Endothelial cell of umbilical vein (primary cell): Measurements from ENCODE around the gene TMPRSS4. TPM values are rescaled to one million over a fixed set of nuclear protein-coding genes. Genes with fewer than 3 reads are reported as not detected.

Experiments used
- BruUV-seq: library from RNA; stranded (reverse); fragments of 400-500 nt; replicated peaks from 2 replicates; lab custom pipeline; 2021; lab: Mats Ljungman, UMichigan
- CTCF ChIA-PET: fragments of 300-600, 350-600 bp; sonication (Branson Sonifier 250); formaldehyde crosslinking; loops from one replicate; lab custom pipeline; 2021; ENCODE audit warnings: antibody characterized with exemption, inconsistent platforms; lab: Charles Lee
- POLR2A ChIA-PET: fragments of 300-600, 350-600 bp; sonication (Branson Sonifier 250); formaldehyde crosslinking; loops from one replicate; lab custom pipeline; 2021; ENCODE audit warnings: antibody characterized with exemption, inconsistent platforms; lab: Charles Lee
- DNase-seq: peaks from one replicate; pipeline ENCODE4 v3.0.0-alpha.2; 2011; ENCODE audit warnings: low read depth, low spot score
- FAIRE-seq: peaks from 2 replicates; lab custom pipeline; 2011; peaks lifted over from hg19 to GRCh38; lab: Jason Lieb, UNC
- H2AFZ ChIP-seq: 2 replicates; pipeline ENCODE4 v1.6.0; 2012; ENCODE audit warnings: low read depth, low read length, control low read depth, inconsistent platforms
- H3K27ac ChIP-seq: 2 replicates; pipeline ENCODE4 v1.5.1; 2011; ENCODE audit warnings: low read depth, mild to moderate bottlenecking, control low read depth, low read length, moderate library complexity; ENCODE audit not compliant: insufficient read depth
- H3K27me3 ChIP-seq, 2 experiments: 2 replicates each; pipeline versions ENCODE4 v1.6.0 to v1.6.1; 2011; ENCODE audit warnings: low read length in 2 of 2, mixed read lengths in 1 of 2; ENCODE audit not compliant: control insufficient read depth in 2 of 2, insufficient read depth in 2 of 2
- H3K36me3 ChIP-seq, 2 experiments: 2 replicates in 1 of 2; 3 replicates in 1 of 2; pipeline ENCODE4 v1.5.1; 2011; ENCODE audit warnings: low read length in 2 of 2, mild to moderate bottlenecking in 1 of 2, moderate library complexity in 1 of 2; ENCODE audit not compliant: control insufficient read depth in 2 of 2, insufficient read depth in 2 of 2; ENCODE audit errors: extremely low read depth in 1 of 2
- H3K4me1 ChIP-seq: 3 replicates; pipeline ENCODE4 v1.5.1; 2011; ENCODE audit warnings: mild to moderate bottlenecking, low read length; ENCODE audit not compliant: control insufficient read depth, insufficient read depth; ENCODE audit errors: extremely low read depth
- H3K4me2 ChIP-seq: 2 replicates; pipeline ENCODE4 v1.6.1; 2011; ENCODE audit warnings: low read length, control low read depth, mixed read lengths; ENCODE audit not compliant: insufficient read depth
- H3K4me3 ChIP-seq, 3 experiments: fragments of 200-600 bp in 1 of 3; sonication (generic), shearing (Covaris generic) in 1 of 3; replicated peaks in 1 of 3; 2 replicates each; pipeline ENCODE4 v1.5.1; 2011 to 2016; ENCODE audit warnings: control low read depth in 3 of 3, low read length in 3 of 3, mild to moderate bottlenecking in 2 of 3, inconsistent platforms in 1 of 3, low read depth in 1 of 3, moderate library complexity in 1 of 3; ENCODE audit not compliant: insufficient read depth in 1 of 3
- H3K79me2 ChIP-seq: 2 replicates; pipeline ENCODE4 v1.6.0; 2012; ENCODE audit warnings: low read length, inconsistent platforms; ENCODE audit not compliant: control insufficient read depth, insufficient read depth
- H3K9ac ChIP-seq: replicated peaks from 2 replicates; pipeline ENCODE3; 2011; ENCODE audit warnings: low read length, control low read depth; ENCODE audit not compliant: insufficient read depth; ENCODE audit errors: extremely low read depth
- H3K9me1 ChIP-seq: replicated peaks from 3 replicates; pipeline ENCODE4 v1.6.0; 2011; ENCODE audit warnings: mild to moderate bottlenecking, low read length; ENCODE audit not compliant: control insufficient read depth, insufficient read depth; ENCODE audit errors: extremely low read depth
- H3K9me3 ChIP-seq: replicated peaks from 2 replicates; pipeline ENCODE4 v1.5.1; 2012; ENCODE audit warnings: low read length, inconsistent platforms; ENCODE audit not compliant: control insufficient read depth, insufficient read depth
- H4K20me1 ChIP-seq: replicated peaks from 2 replicates; pipeline ENCODE3; 2011; ENCODE audit warnings: mild to moderate bottlenecking, low read length; ENCODE audit not compliant: control insufficient read depth, insufficient read depth; ENCODE audit errors: extremely low read depth
- EZH2 ChIP-seq: IDR thresholded peaks from 2 replicates; pipeline ENCODE4 v1.6.1; 2012; ENCODE audit warnings: borderline replicate concordance, low read depth, mild to moderate bottlenecking, moderate library complexity, low read length, inconsistent platforms; ENCODE audit not compliant: severe bottlenecking
- FOS ChIP-seq: IDR thresholded peaks from 2 replicates; pipeline ENCODE4 v1.6.1; 2011; ENCODE audit warnings: mild to moderate bottlenecking, low read length, moderate library complexity, borderline replicate concordance; ENCODE audit not compliant: insufficient read depth
- GATA2 ChIP-seq: IDR thresholded peaks from 2 replicates; pipeline ENCODE4 v1.7.0; 2011; ENCODE audit warnings: low read depth, mild to moderate bottlenecking, moderate library complexity, mixed read lengths, low read length; ENCODE audit not compliant: insufficient read length, insufficient read depth
- JUN ChIP-seq: IDR thresholded peaks from 2 replicates; pipeline ENCODE4 v1.6.1; 2011; ENCODE audit warnings: borderline replicate concordance, low read depth; ENCODE audit not compliant: insufficient read length, insufficient read depth
- MYC ChIP-seq: IDR thresholded peaks from one replicate; pipeline ENCODE4 v1.6.1; 2011; ENCODE audit warnings: mild to moderate bottlenecking, low read depth, low read length
- POLR2AphosphoS5 ChIP-seq: IDR thresholded peaks from 2 replicates; pipeline ENCODE4 v1.6.1; 2012; ENCODE audit warnings: low read depth, mild to moderate bottlenecking, control low read depth, low read length, moderate library complexity; ENCODE audit not compliant: insufficient read depth
- dilution Hi-C: fragments of 300-500 bp; cut with MboI; formaldehyde crosslinking; loops from one replicate; pipeline ENCODE4 v1.15.0; 2019; ENCODE audit warnings: low sequenced_read_pairs; ENCODE audit not compliant: extremely low pct_ligation_motif_present
- intact Hi-C: fragments of 100-400 bp; cut with micrococcal nuclease; formaldehyde crosslinking; loops from one replicate; pipeline ENCODE4 v1.10.0; 2022
- polyA plus RNA-seq, 4 experiments: library from polyadenylated mRNA; depleted of rRNA in 3 of 4; stranded (reverse) in 3 of 4; unstranded in 1 of 4; fragments of >200 nt; gene quantifications; 2 replicates each; pipeline versions ENCODE4 v1.2.1 to v1.2.3, GENCODE V29; 2011 to 2012; ENCODE audit warnings: missing spikeins in 1 of 4
- total RNA-seq: library from RNA; stranded (reverse); gene quantifications from 2 replicates; pipeline ENCODE4 v1.2.3, GENCODE V29; 2021
- TF ChIP-seq, protein P1 (sequence below), 2 donors: IDR thresholded peaks; 1 replicate in 1 of 2; 2 replicates in 1 of 2; pipeline ENCODE4 v1.5.1; 2011; ENCODE audit warnings: low read length in 2 of 2, mild to moderate bottlenecking in 2 of 2, moderate library complexity in 2 of 2, control low read depth in 1 of 2, inconsistent platforms in 1 of 2, low read depth in 1 of 2; ENCODE audit not compliant: insufficient read depth in 1 of 2; ENCODE audit errors: extremely low read depth in 1 of 2

TMPRSS4 gene
- total and polyA plus RNA-seq, 2 donors (not counting 3 experiments of a cell fraction or from before 2014, with no cell fraction given): not detected

GRCh38 chr11:118067006-118067405, 9.9 kb upstream of the TMPRSS4 start:
- no peaks in the 10 kb centered on the region for H3K36me3 ChIP-seq
- no peak overlapping the region for H3K4me2 ChIP-seq
- H3K79me2 ChIP-seq: no peaks in the 10 kb centered on the region
- TF ChIP-seq FOS (no peak), EZH2 (no peak), POLR2AphosphoS5 (no peak), JUN (no peak), MYC (no peak), GATA2 (no peak)
- TF ChIP-seq, protein P1, sequence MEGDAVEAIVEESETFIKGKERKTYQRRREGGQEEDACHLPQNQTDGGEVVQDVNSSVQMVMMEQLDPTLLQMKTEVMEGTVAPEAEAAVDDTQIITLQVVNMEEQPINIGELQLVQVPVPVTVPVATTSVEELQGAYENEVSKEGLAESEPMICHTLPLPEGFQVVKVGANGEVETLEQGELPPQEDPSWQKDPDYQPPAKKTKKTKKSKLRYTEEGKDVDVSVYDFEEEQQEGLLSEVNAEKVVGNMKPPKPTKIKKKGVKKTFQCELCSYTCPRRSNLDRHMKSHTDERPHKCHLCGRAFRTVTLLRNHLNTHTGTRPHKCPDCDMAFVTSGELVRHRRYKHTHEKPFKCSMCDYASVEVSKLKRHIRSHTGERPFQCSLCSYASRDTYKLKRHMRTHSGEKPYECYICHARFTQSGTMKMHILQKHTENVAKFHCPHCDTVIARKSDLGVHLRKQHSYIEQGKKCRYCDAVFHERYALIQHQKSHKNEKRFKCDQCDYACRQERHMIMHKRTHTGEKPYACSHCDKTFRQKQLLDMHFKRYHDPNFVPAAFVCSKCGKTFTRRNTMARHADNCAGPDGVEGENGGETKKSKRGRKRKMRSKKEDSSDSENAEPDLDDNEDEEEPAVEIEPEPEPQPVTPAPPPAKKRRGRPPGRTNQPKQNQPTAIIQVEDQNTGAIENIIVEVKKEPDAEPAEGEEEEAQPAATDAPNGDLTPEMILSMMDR (IDR thresholded peaks at IDR 0.05; ENCODE audit: extremely low read depth in 1 of 2, insufficient read depth in 1 of 2, low read depth in 1 of 2, low read length in 2 of 2): no peak
- intact Hi-C loops: loop anchor here (10.0 kb wide), 1 partner anchor 62 kb away; no protein-coding TSS in a partner anchor
- no peak for FAIRE-seq
- BruUV-seq: no TSS peak
- no peak overlapping the region for H3K9ac ChIP-seq
- H2AFZ ChIP-seq: no peak overlapping the region
- H3K4me1 ChIP-seq: no peaks in the 10 kb centered on the region
- dilution Hi-C loops: no loop called here
- no peak for DNase-seq
- no peaks in the 10 kb centered on the region for H4K20me1 ChIP-seq
- ChIA-PET POLR2A (no interaction called here), CTCF (no interaction called here)
- no peak overlapping the region for H3K4me3 ChIP-seq
- H3K27me3 ChIP-seq: no peaks in the 10 kb centered on the region
- no peaks in the 10 kb centered on the region for H3K9me3 ChIP-seq
- H3K9me1 ChIP-seq: no peaks in the 10 kb centered on the region
- H3K27ac ChIP-seq: no peak overlapping the region
